ENCODE measurements around the gene WDR33. TPM values are rescaled to one million over a fixed set of nuclear protein-coding genes. Genes with fewer than 3 reads are reported as not detected.

The WDR33 gene
- total RNA-seq, 1 experiment from 2014 or later, result 87.1 TPM

- Histone ChIP-seq H3K36me3 (ENCODE audit: insufficient read depth, low read length, poor library complexity, severe bottlenecking) (no peaks in the 10 kb centered on the region), H3K9me3 (ENCODE audit: low read depth, low read length, poor library complexity, severe bottlenecking) (no peaks in the 10 kb centered on the region), H3K27ac (ENCODE audit: low read depth, low read length, poor library complexity, severe bottlenecking) (no peak overlapping the region), H3K27me3 (replicated peaks; ENCODE audit: insufficient read depth, low read depth, low read length, poor library complexity) (peaks cover 2% of the 10 kb centered on the region), H3K4me3 (ENCODE audit: low read depth, low read length, poor library complexity, severe bottlenecking) (no peak overlapping the region), H3K4me1 (ENCODE audit: insufficient read depth, low read length, poor library complexity, severe bottlenecking) (no peaks in the 10 kb centered on the region)
- no TSS peak for BruUV-seq (replicated peaks)
- intact Hi-C loops (cut with micrococcal nuclease; ENCODE audit: unreplicated experiment), result no loop called here
- CTCF ChIA-PET, result no interaction called here
- no peak for DNase-seq (ENCODE audit: low spot score)
- no peak for TF ChIP-seq EZH2 (IDR thresholded peaks at IDR 0.05; ENCODE audit: borderline replicate concordance, low read depth, low read length, poor library complexity, severe bottlenecking)
- TF ChIP-seq CTCF (conservative IDR thresholded peaks at IDR 0.05; ENCODE audit: low read depth, low read length), result no peak
- POLR2A ChIA-PET (ENCODE audit: low non-redundant PET), result no interaction called here
Measured at GRCh38 chr2:127659408-127660290, 151.3 kb downstream of the WDR33 start.

- BruUV-seq (replicated peaks), result no TSS peak
- ChIA-PET POLR2A (ENCODE audit: low non-redundant PET) (no interaction called here), CTCF (no interaction called here)
Measured at GRCh38 chr2:127658641-127659407, 152.1 kb downstream of the WDR33 start.

GRCh38 chr2:127658146-127658545, 152.8 kb downstream of the WDR33 start:
- DNase-seq (ENCODE audit: low spot score), result no peak
- Histone ChIP-seq H3K4me3 (ENCODE audit: low read depth, low read length, poor library complexity, severe bottlenecking) (no peak overlapping the region), H3K27ac (ENCODE audit: low read depth, low read length, poor library complexity, severe bottlenecking) (no peak overlapping the region), H3K36me3 (ENCODE audit: insufficient read depth, low read length, poor library complexity, severe bottlenecking) (no peaks in the 10 kb centered on the region), H3K4me1 (ENCODE audit: insufficient read depth, low read length, poor library complexity, severe bottlenecking) (no peaks in the 10 kb centered on the region), H3K27me3 (replicated peaks; ENCODE audit: insufficient read depth, low read depth, low read length, poor library complexity) (no peaks in the 10 kb centered on the region), H3K9me3 (ENCODE audit: low read depth, low read length, poor library complexity, severe bottlenecking) (no peaks in the 10 kb centered on the region)
- intact Hi-C loops (cut with micrococcal nuclease; ENCODE audit: unreplicated experiment), result no loop called here
- BruUV-seq (replicated peaks), result no TSS peak
- ChIA-PET CTCF (no interaction called here), POLR2A (ENCODE audit: low non-redundant PET) (no interaction called here)
- no peak for TF ChIP-seq CTCF (conservative IDR thresholded peaks at IDR 0.05; ENCODE audit: low read depth, low read length)
- no peak for TF ChIP-seq EZH2 (IDR thresholded peaks at IDR 0.05; ENCODE audit: borderline replicate concordance, low read depth, low read length, poor library complexity, severe bottlenecking)

More at GRCh38 chr2:127658641-127659407, 152.1 kb downstream of the WDR33 start:
- TF ChIP-seq EZH2 (IDR thresholded peaks at IDR 0.05; ENCODE audit: borderline replicate concordance, low read depth, low read length, poor library complexity, severe bottlenecking) (no peak), CTCF (conservative IDR thresholded peaks at IDR 0.05; ENCODE audit: low read depth, low read length) (no peak)
- H3K27ac ChIP-seq (ENCODE audit: low read depth, low read length, poor library complexity, severe bottlenecking), result no peak overlapping the region
- H3K4me3 ChIP-seq (ENCODE audit: low read depth, low read length, poor library complexity, severe bottlenecking), result no peak overlapping the region
- no peak for DNase-seq (ENCODE audit: low spot score)
- H3K27me3 ChIP-seq (replicated peaks; ENCODE audit: insufficient read depth, low read depth, low read length, poor library complexity), result no peaks in the 10 kb centered on the region
- no peaks in the 10 kb centered on the region for H3K9me3 ChIP-seq (ENCODE audit: low read depth, low read length, poor library complexity, severe bottlenecking)
- intact Hi-C loops (cut with micrococcal nuclease; ENCODE audit: unreplicated experiment), result no loop called here
- no peaks in the 10 kb centered on the region for H3K4me1 ChIP-seq (ENCODE audit: insufficient read depth, low read length, poor library complexity, severe bottlenecking)
- no peaks in the 10 kb centered on the region for H3K36me3 ChIP-seq (ENCODE audit: insufficient read depth, low read length, poor library complexity, severe bottlenecking)
